Neutrophil (primary cell): Measurements from ENCODE around the gene UBE2H.

Experiments used
- H3K27ac ChIP-seq: fragments of 200-600 bp; sonication (generic); 2 replicates; pipeline ENCODE4 v1.5.1; 2016; ENCODE audit warnings: mild to moderate bottlenecking, moderate library complexity
- H3K27me3 ChIP-seq: fragments of 200-600 bp; sonication (generic); 2 replicates; pipeline ENCODE4 v1.6.0; 2016; ENCODE audit warnings: mild to moderate bottlenecking
- H3K36me3 ChIP-seq: fragments of 200-600 bp; sonication (generic); 2 replicates; pipeline ENCODE4 v1.5.1; 2017
- H3K4me1 ChIP-seq, 2 experiments: fragments of 200-600 bp in 1 of 2; sonication (generic) in 1 of 2; 1 replicate in 1 of 2; 2 replicates in 1 of 2; pipeline versions ENCODE4 v1.5.1 to v1.6.1; 2013 to 2016; ENCODE audit warnings: low read depth in 1 of 2, low read length in 1 of 2, mild to moderate bottlenecking in 1 of 2, moderate library complexity in 1 of 2; ENCODE audit not compliant: control insufficient read depth in 1 of 2, insufficient read depth in 1 of 2
- H3K4me3 ChIP-seq, 2 experiments: fragments of 200-600 bp in 1 of 2; sonication (generic) in 1 of 2; 1 replicate in 1 of 2; 2 replicates in 1 of 2; pipeline ENCODE4 v1.5.1; 2013 to 2016; ENCODE audit warnings: low read depth in 1 of 2, low read length in 1 of 2, mild to moderate bottlenecking in 1 of 2, moderate library complexity in 1 of 2
- H3K9me3 ChIP-seq: fragments of 200-600 bp; sonication (generic); 2 replicates; pipeline ENCODE4 v1.5.1; 2016
- TF ChIP-seq, protein P1 (sequence below): fragments of 200-600 bp; sonication (generic); IDR thresholded peaks from 2 replicates; pipeline ENCODE4 v1.5.1; 2016; ENCODE audit warnings: antibody characterized with exemption

The UBE2H gene

DNA sequence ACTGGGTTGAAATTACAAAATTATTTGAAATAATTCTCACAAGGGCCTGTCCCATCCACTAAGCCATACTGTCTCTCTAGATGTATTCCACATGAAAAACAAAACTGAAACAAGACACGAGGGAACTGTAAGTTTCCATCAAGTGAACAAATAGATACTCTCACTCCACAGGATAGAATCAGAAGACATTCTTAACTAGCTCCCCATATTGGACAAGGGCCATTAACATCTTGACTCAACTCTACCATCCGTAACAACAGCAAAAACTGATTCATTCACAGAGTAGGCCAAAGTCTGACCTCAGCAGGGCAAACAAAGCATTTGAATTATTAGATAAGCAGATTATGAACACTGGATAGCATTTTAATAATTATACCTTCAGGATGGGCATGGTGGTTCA is 29.1 kb downstream of the UBE2H start:
- no peaks in the 10 kb centered on the region for H3K27me3 ChIP-seq
- peaks cover 9% of the 10 kb centered on the region for H3K36me3 ChIP-seq
- no peak overlapping the region for H3K27ac ChIP-seq
- no peak overlapping the region for H3K4me3 ChIP-seq
- no peaks in the 10 kb centered on the region for H3K9me3 ChIP-seq
- H3K4me1 ChIP-seq = no peaks in the 10 kb centered on the region
- TF ChIP-seq, protein P1, sequence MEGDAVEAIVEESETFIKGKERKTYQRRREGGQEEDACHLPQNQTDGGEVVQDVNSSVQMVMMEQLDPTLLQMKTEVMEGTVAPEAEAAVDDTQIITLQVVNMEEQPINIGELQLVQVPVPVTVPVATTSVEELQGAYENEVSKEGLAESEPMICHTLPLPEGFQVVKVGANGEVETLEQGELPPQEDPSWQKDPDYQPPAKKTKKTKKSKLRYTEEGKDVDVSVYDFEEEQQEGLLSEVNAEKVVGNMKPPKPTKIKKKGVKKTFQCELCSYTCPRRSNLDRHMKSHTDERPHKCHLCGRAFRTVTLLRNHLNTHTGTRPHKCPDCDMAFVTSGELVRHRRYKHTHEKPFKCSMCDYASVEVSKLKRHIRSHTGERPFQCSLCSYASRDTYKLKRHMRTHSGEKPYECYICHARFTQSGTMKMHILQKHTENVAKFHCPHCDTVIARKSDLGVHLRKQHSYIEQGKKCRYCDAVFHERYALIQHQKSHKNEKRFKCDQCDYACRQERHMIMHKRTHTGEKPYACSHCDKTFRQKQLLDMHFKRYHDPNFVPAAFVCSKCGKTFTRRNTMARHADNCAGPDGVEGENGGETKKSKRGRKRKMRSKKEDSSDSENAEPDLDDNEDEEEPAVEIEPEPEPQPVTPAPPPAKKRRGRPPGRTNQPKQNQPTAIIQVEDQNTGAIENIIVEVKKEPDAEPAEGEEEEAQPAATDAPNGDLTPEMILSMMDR = no peak

DNA sequence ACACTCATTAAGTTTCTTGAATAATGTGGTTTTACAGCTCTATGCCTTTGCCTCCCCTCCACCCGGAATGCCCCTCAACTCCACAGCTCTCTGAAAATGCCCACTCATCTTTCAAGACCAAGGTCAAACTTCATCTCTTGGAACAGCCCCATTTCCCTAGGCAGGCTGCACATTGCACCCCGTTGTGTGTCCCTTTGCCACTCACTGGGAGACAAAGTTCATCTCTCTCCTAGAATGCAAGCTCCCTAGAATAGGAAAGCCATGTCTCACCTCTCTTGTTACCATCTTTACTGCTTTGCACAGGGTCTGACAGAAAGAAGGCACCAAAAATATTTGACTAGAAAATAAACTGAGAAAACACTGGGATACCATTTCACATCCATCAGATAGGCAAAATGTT is 33.3 kb downstream of the UBE2H start:
- Histone ChIP-seq H3K36me3 (no peaks in the 10 kb centered on the region), H3K27me3 (no peaks in the 10 kb centered on the region), H3K4me1 (no peaks in the 10 kb centered on the region), H3K4me3 (no peak overlapping the region), H3K27ac (no peak overlapping the region), H3K9me3 (no peaks in the 10 kb centered on the region)
- TF ChIP-seq, protein P1 = no peak

DNA sequence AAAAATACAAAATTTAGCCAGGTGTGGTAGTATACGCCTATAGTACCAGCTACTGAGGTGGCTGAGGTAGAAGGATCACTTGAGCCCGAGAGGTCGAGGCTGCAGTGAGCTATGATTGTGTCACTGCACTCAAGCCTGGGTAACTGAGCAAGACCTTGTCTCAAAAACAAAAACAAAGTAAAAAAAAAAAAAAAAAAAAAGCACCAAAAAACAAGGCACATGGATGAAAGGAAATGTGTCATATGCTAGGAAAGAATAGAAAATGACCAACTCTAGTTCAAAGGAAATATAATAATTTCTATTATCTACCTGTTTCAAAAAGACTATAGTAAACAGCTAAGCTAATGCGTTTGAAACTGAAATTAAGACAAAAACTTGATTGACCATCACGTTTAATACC is 33.8 kb downstream of the UBE2H start:
- Histone ChIP-seq H3K27ac (no peak overlapping the region), H3K36me3 (no peaks in the 10 kb centered on the region), H3K4me3 (no peak overlapping the region), H3K27me3 (no peaks in the 10 kb centered on the region), H3K9me3 (no peaks in the 10 kb centered on the region), H3K4me1 (no peaks in the 10 kb centered on the region)
- TF ChIP-seq, protein P1 = no peak

GRCh38 chr7:129917934-129918333 is 34.8 kb downstream of the UBE2H start:
- Histone ChIP-seq H3K27me3 (no peaks in the 10 kb centered on the region), H3K4me1 (no peaks in the 10 kb centered on the region), H3K36me3 (no peaks in the 10 kb centered on the region), H3K4me3 (no peak overlapping the region), H3K27ac (no peak overlapping the region), H3K9me3 (no peaks in the 10 kb centered on the region)
- TF ChIP-seq, protein P1 = no peak

DNA sequence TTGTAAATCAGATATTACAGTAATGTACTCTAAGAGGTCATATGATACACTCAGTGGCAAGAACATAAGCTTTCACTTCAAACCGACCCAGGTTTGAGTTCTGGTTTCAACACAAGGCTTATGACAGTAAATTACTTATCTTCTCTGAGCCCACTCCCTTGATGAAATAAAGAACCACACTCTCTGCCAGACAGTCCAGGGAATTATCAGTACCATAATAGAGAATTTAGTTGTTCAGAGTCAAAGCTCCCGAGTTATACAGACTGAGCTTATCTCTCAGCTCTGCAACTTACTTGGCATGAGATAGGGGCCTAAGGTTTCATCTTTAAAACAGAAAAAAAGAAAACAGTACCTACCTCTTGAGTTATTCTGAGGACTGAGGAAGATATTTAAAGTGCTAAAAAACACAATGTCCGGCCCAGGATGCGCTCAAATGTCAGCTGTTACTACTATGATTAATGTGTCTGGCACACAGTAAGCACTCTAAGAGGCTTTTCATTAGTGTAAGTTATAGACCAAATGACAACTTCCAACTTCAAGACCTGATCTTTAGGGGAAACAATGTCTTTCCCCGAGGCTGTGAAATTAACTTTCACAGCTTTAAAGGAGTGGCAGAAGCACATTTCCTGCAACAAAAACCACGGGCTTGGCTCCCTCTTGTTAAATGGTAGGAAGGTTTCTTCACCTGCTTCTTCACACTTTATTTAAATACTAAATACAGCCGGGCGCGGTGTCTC is 38.1 kb downstream of the UBE2H start:
- no peaks in the 10 kb centered on the region for H3K9me3 ChIP-seq
- H3K4me3 ChIP-seq = no peak overlapping the region
- no peaks in the 10 kb centered on the region for H3K4me1 ChIP-seq
- H3K36me3 ChIP-seq = peaks cover 3% of the 10 kb centered on the region
- TF ChIP-seq, protein P1 = no peak
- H3K27me3 ChIP-seq = no peaks in the 10 kb centered on the region
- no peak overlapping the region for H3K27ac ChIP-seq
